ENCODE measurements around the gene KLHL29.

Gene KLHL29

DNA sequence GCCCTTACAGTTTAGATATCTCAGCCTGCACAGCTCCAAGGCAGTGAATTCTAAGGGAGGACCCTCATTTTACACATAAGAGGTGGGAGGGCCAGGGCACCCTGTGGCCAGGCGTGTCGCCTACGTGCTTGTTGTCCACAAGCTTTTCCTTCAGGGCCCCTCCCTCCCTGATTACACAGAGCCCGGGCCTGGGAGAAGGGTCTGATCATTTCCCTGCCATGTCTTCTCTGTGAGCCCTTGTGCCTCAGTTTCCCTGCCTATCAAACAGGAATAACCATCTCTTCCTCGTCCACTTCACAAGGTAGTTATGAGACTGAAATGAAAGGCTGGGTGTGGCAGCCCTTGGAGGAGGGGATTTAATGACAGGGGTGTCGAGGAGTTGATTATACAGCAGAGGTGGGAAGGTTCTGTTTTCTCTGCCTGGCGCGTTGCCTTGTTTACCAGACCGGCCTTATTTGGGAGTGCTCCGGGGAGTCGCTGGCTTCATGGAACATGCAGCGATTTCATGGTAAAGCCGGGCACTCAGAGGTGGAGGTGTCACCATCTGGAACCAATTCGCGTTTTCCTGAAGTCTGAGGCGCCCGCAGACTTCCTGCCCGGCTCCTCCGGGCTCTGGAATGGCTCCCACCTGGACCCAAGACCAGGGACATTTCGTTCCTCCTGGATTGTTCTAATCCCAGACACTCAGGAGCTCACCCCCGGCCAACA lies 208.9 kb downstream of the KLHL29 start:
- Histone ChIP-seq H3K9me3 (ENCODE audit: control insufficient read depth, insufficient read depth, low read length) (no peaks in the 10 kb centered on the region), H3K27me3 (ENCODE audit: control insufficient read depth, insufficient read depth, low read length) (no peaks in the 10 kb centered on the region), H3K36me3 (ENCODE audit: control insufficient read depth, insufficient read depth, low read length) (no peaks in the 10 kb centered on the region), H3K4me1 (ENCODE audit: control insufficient read depth, insufficient read depth, low read length) (no peaks in the 10 kb centered on the region), H3K4me3 (ENCODE audit: low read depth, low read length) (no peak overlapping the region), H3K9ac (ENCODE audit: low read depth, low read length) (no peak overlapping the region)

- Histone ChIP-seq H3K9me3 (ENCODE audit: control insufficient read depth, insufficient read depth, low read length) (no peaks in the 10 kb centered on the region), H3K4me3 (ENCODE audit: low read depth, low read length) (no peak overlapping the region), H3K27me3 (ENCODE audit: control insufficient read depth, insufficient read depth, low read length) (no peaks in the 10 kb centered on the region), H3K9ac (ENCODE audit: low read depth, low read length) (no peak overlapping the region), H3K36me3 (ENCODE audit: control insufficient read depth, insufficient read depth, low read length) (no peaks in the 10 kb centered on the region), H3K4me1 (ENCODE audit: control insufficient read depth, insufficient read depth, low read length) (no peaks in the 10 kb centered on the region)
Observed at GRCh38 chr2:23594460-23594825, 209.5 kb downstream of the KLHL29 start.

DNA sequence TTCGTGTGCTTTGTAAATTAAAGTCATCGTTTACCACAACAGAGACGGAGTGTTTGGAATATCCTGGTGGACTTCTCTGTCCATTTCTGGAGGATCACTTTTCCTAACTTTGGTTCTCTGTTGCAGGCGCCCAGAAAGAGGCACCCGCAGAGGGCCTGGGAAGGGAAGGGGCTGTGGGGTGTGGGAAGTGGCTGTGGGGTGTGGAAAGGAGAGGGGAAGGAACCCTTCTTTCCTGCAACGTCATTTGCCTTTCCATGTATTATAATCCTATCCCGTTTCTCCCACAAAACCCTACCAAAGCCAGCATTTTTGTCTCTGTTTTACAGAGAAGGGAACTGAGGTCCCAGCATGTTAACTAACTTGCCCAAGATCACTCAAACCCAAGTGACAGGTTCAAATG lies 210.0 kb downstream of the KLHL29 start:
- no peaks in the 10 kb centered on the region for H3K36me3 ChIP-seq (ENCODE audit: control insufficient read depth, insufficient read depth, low read length)
- H3K9ac ChIP-seq (ENCODE audit: low read depth, low read length), result no peak overlapping the region
- H3K4me1 ChIP-seq (ENCODE audit: control insufficient read depth, insufficient read depth, low read length), result no peaks in the 10 kb centered on the region
- H3K4me3 ChIP-seq (ENCODE audit: low read depth, low read length), result no peak overlapping the region
- no peaks in the 10 kb centered on the region for H3K9me3 ChIP-seq (ENCODE audit: control insufficient read depth, insufficient read depth, low read length)
- no peaks in the 10 kb centered on the region for H3K27me3 ChIP-seq (ENCODE audit: control insufficient read depth, insufficient read depth, low read length)

DNA sequence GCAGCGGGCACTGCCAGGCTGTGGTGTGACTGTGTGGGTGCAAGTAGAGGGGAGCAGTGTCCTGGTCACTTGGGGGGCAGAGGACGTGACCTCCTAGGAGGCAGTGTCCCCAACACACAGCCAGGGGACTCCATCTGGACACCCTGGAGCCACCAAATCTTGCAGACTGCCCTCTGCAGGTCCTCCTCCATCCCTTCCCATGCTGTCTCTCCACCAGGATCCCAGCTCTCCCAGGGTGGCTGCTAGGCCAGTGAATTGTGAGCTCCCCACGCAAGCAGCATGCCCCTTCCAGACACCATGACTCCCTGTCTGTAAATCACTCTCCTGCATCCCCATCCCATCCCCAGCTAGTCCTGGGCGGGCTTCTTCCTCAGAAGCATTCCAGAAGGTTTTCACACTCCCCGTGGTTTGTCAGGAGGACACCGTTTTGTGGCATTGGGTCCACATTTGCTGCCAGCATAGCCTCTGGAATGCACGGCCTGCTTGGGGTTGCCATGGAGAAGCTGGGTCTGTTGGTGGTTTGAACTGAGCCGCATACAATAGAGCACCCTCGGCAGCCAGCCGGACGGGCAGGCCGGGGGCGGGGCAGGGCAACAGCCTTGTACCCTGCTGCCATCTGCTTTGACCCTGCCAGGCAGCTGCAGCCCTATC lies 210.7 kb downstream of the KLHL29 start:
- Histone ChIP-seq H3K9ac (ENCODE audit: low read depth, low read length) (no peak overlapping the region), H3K4me3 (ENCODE audit: low read depth, low read length) (no peak overlapping the region), H3K9me3 (ENCODE audit: control insufficient read depth, insufficient read depth, low read length) (no peaks in the 10 kb centered on the region), H3K36me3 (ENCODE audit: control insufficient read depth, insufficient read depth, low read length) (no peaks in the 10 kb centered on the region), H3K4me1 (ENCODE audit: control insufficient read depth, insufficient read depth, low read length) (no peaks in the 10 kb centered on the region), H3K27me3 (ENCODE audit: control insufficient read depth, insufficient read depth, low read length) (no peaks in the 10 kb centered on the region)

- Histone ChIP-seq H3K27me3 (ENCODE audit: control insufficient read depth, insufficient read depth, low read length) (no peaks in the 10 kb centered on the region), H3K4me1 (ENCODE audit: control insufficient read depth, insufficient read depth, low read length) (no peaks in the 10 kb centered on the region), H3K9me3 (ENCODE audit: control insufficient read depth, insufficient read depth, low read length) (no peaks in the 10 kb centered on the region), H3K4me3 (ENCODE audit: low read depth, low read length) (no peak overlapping the region), H3K9ac (ENCODE audit: low read depth, low read length) (no peak overlapping the region), H3K36me3 (ENCODE audit: control insufficient read depth, insufficient read depth, low read length) (no peaks in the 10 kb centered on the region)
Observed at GRCh38 chr2:23596316-23596885, 211.4 kb downstream of the KLHL29 start.

- no peaks in the 10 kb centered on the region for H3K9me3 ChIP-seq (ENCODE audit: control insufficient read depth, insufficient read depth, low read length)
- H3K4me3 ChIP-seq (ENCODE audit: low read depth, low read length), result no peak overlapping the region
Observed at GRCh38 chr2:23597687-23598086, 212.7 kb downstream of the KLHL29 start.

GRCh38 chr2:23599006-23599405 lies 214.0 kb downstream of the KLHL29 start:
- Histone ChIP-seq H3K9me3 (ENCODE audit: control insufficient read depth, insufficient read depth, low read length) (no peaks in the 10 kb centered on the region), H3K9ac (ENCODE audit: low read depth, low read length) (no peak overlapping the region), H3K4me3 (ENCODE audit: low read depth, low read length) (no peak overlapping the region), H3K27me3 (ENCODE audit: control insufficient read depth, insufficient read depth, low read length) (no peaks in the 10 kb centered on the region), H3K4me1 (ENCODE audit: control insufficient read depth, insufficient read depth, low read length) (no peaks in the 10 kb centered on the region), H3K36me3 (ENCODE audit: control insufficient read depth, insufficient read depth, low read length) (peaks cover 3% of the 10 kb centered on the region)

More at GRCh38 chr2:23597687-23598086, 212.7 kb downstream of the KLHL29 start:
- H3K4me1 ChIP-seq (ENCODE audit: control insufficient read depth, insufficient read depth, low read length), result no peaks in the 10 kb centered on the region
- H3K9ac ChIP-seq (ENCODE audit: low read depth, low read length), result no peak overlapping the region
- no peaks in the 10 kb centered on the region for H3K27me3 ChIP-seq (ENCODE audit: control insufficient read depth, insufficient read depth, low read length)
- H3K36me3 ChIP-seq (ENCODE audit: control insufficient read depth, insufficient read depth, low read length), result peaks cover 3% of the 10 kb centered on the region

- Histone ChIP-seq H3K36me3 (ENCODE audit: control insufficient read depth, insufficient read depth, low read length) (peaks cover 3% of the 10 kb centered on the region), H3K9me3 (ENCODE audit: control insufficient read depth, insufficient read depth, low read length) (no peaks in the 10 kb centered on the region), H3K4me3 (ENCODE audit: low read depth, low read length) (no peak overlapping the region), H3K9ac (ENCODE audit: low read depth, low read length) (no peak overlapping the region), H3K27me3 (ENCODE audit: control insufficient read depth, insufficient read depth, low read length) (no peaks in the 10 kb centered on the region), H3K4me1 (ENCODE audit: control insufficient read depth, insufficient read depth, low read length) (no peaks in the 10 kb centered on the region)
Observed at GRCh38 chr2:23599667-23600066, 214.7 kb downstream of the KLHL29 start.

DNA sequence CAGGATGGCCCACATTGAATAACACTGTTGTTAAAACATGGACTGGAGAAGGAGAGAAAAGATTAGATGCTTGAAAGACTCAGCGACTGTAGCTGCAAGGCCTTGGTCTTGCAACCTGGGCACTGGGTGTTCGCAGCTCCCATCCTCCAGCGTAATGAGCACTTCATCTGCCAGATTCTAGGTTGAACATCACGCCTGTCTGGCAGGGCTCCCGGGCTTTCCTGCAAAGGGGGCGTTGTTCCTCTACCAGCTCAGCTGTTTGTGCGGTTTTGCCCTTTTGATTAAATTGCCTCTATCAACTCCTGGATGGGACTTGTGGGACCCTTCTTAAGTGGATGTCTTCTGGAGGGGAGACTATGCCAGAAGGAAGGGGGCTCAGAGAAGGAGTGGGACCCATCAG lies 215.4 kb downstream of the KLHL29 start:
- Histone ChIP-seq H3K36me3 (ENCODE audit: control insufficient read depth, insufficient read depth, low read length) (peaks cover 3% of the 10 kb centered on the region), H3K27me3 (ENCODE audit: control insufficient read depth, insufficient read depth, low read length) (no peaks in the 10 kb centered on the region), H3K4me3 (ENCODE audit: low read depth, low read length) (no peak overlapping the region), H3K4me1 (ENCODE audit: control insufficient read depth, insufficient read depth, low read length) (no peaks in the 10 kb centered on the region), H3K9ac (ENCODE audit: low read depth, low read length) (no peak overlapping the region), H3K9me3 (ENCODE audit: control insufficient read depth, insufficient read depth, low read length) (no peaks in the 10 kb centered on the region)

GRCh38 chr2:23601301-23601965 lies 216.5 kb downstream of the KLHL29 start:
- no peaks in the 10 kb centered on the region for H3K4me1 ChIP-seq (ENCODE audit: control insufficient read depth, insufficient read depth, low read length)
- H3K4me3 ChIP-seq (ENCODE audit: low read depth, low read length), result no peak overlapping the region
- H3K27me3 ChIP-seq (ENCODE audit: control insufficient read depth, insufficient read depth, low read length), result no peaks in the 10 kb centered on the region
- H3K9ac ChIP-seq (ENCODE audit: low read depth, low read length), result no peak overlapping the region
- peaks cover 3% of the 10 kb centered on the region for H3K36me3 ChIP-seq (ENCODE audit: control insufficient read depth, insufficient read depth, low read length)
- peaks cover under 1% of the 10 kb centered on the region for H3K9me3 ChIP-seq (ENCODE audit: control insufficient read depth, insufficient read depth, low read length)

DNA sequence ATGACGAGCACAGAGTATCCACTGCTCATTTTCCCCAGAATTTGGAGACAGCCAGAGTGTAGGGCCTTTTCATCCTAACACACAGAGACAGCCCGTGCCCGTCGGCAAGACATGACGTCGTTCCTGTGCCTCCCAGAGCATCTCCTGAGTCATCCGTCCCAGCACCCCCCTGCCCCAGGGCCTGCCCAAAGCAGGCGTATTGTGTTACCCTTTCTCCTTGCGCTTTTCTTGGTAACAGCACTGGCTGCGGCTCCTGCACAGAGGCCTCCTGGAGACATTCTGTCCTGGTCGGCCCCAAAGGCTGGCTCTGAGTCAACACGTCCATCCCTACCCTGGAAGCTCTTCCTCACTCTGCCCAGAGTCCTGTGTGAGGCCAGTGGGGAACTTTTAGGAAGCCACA lies 217.1 kb downstream of the KLHL29 start:
- H3K4me1 ChIP-seq (ENCODE audit: control insufficient read depth, insufficient read depth, low read length), result no peaks in the 10 kb centered on the region
- H3K36me3 ChIP-seq (ENCODE audit: control insufficient read depth, insufficient read depth, low read length), result peaks cover 3% of the 10 kb centered on the region
- no peak overlapping the region for H3K9ac ChIP-seq (ENCODE audit: low read depth, low read length)
- H3K27me3 ChIP-seq (ENCODE audit: control insufficient read depth, insufficient read depth, low read length), result no peaks in the 10 kb centered on the region
- no peak overlapping the region for H3K4me3 ChIP-seq (ENCODE audit: low read depth, low read length)
- H3K9me3 ChIP-seq (ENCODE audit: control insufficient read depth, insufficient read depth, low read length), result peaks cover 7% of the 10 kb centered on the region

DNA sequence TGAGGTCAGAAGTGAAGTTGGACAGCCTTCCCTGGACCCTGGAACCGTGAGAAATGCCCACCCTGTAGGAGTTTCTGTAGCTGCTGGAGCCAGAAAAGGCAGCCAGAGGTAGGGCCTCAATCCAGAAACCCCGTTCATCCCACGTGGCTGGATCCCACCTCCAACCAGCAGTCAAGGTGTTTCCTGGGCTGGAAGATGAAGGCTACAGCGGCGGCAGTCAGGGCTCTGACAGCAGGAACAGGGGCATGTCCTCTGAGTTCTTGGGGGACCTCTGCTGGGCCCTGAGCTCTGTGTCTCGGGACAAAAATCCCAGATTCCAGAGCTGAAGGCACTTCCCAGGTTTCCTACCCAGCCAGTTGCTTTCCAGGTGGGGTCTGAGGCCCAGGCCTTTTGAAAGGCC lies 218.2 kb downstream of the KLHL29 start:
- Histone ChIP-seq H3K9ac (ENCODE audit: low read depth, low read length) (no peak overlapping the region), H3K9me3 (ENCODE audit: control insufficient read depth, insufficient read depth, low read length) (peaks cover 9% of the 10 kb centered on the region), H3K27me3 (ENCODE audit: control insufficient read depth, insufficient read depth, low read length) (no peaks in the 10 kb centered on the region), H3K4me1 (ENCODE audit: control insufficient read depth, insufficient read depth, low read length) (peaks cover 2% of the 10 kb centered on the region), H3K36me3 (ENCODE audit: control insufficient read depth, insufficient read depth, low read length) (peaks cover 3% of the 10 kb centered on the region), H3K4me3 (ENCODE audit: low read depth, low read length) (no peak overlapping the region)
